ENCODE data around the gene SPTBN5.

The SPTBN5 gene

GRCh38 chr15:41809121-41809520, 84.7 kb downstream of the SPTBN5 start:
- DNase-seq (ENCODE audit: low read depth in 1 of 2, low spot score in 1 of 2): no peak

GRCh38 chr15:41806291-41807181, 87.3 kb downstream of the SPTBN5 start:
- no peak for DNase-seq (ENCODE audit: low read depth in 1 of 2, low spot score in 1 of 2)

- DNase-seq (ENCODE audit: low read depth in 1 of 2, low spot score in 1 of 2): no peak
These were observed 88.1 kb downstream of the SPTBN5 start for GRCh38 chr15:41805711-41806110.

- DNase-seq (ENCODE audit: low read depth in 1 of 2, low spot score in 1 of 2): no peak
These were observed 88.8 kb downstream of the SPTBN5 start for GRCh38 chr15:41804916-41805666.

GRCh38 chr15:41804361-41804760, 89.5 kb downstream of the SPTBN5 start:
- no peak for DNase-seq (ENCODE audit: low read depth in 1 of 2, low spot score in 1 of 2)

- DNase-seq (ENCODE audit: low read depth in 1 of 2, low spot score in 1 of 2): no peak
These were observed 91.9 kb downstream of the SPTBN5 start for GRCh38 chr15:41801850-41802455.

- DNase-seq (ENCODE audit: low read depth in 1 of 2, low spot score in 1 of 2): no peak
These were observed 92.7 kb downstream of the SPTBN5 start for GRCh38 chr15:41801185-41801584.

GRCh38 chr15:41799488-41799805, 94.4 kb downstream of the SPTBN5 start:
- no peak for DNase-seq (ENCODE audit: low read depth in 1 of 2, low spot score in 1 of 2)

- no peak for DNase-seq (ENCODE audit: low read depth in 1 of 2, low spot score in 1 of 2)
These were observed 95.0 kb downstream of the SPTBN5 start for GRCh38 chr15:41798607-41799487.

Measured in stimulated activated CD4-positive, alpha-beta T cell treated with anti-CD3 and anti-CD28 coated beads, Interleukin-15, amount 100 ng/mL, for 1 hour (primary cell).